ENCODE measurements around the gene BTF3L4. TPM values are rescaled to one million over a fixed set of nuclear protein-coding genes. Genes with fewer than 3 reads are reported as not detected.
A peak's percentile ranks its signal among the peaks of the same experiment; 100 is the strongest.
"Not testable (repeated sequence)": the region's sequence is repeated elsewhere in the genome, so short reads cannot be mapped to it uniquely, and the experiment has no call there.

The BTF3L4 gene
- total and polyA plus RNA-seq, 5 donors from 2014 or later: 36.0 to 92.9 (median 70.4) TPM

- DNase-seq: no peak
- H3K4me3 Mint-ChIP-seq: no peak overlapping the region
- peaks cover 16 to 24% (median 21%) of the 10 kb centered on the region in 4 donors for H3K4me1 Mint-ChIP-seq
- Histone ChIP-seq H3K4me1 (ENCODE audit: control insufficient read depth, insufficient read depth, low read length, poor library complexity, severe bottlenecking) (no peaks in the 10 kb centered on the region), H3K9me3 (ENCODE audit: control insufficient read depth in 2 of 2, low read length in 2 of 2) (no peaks in the 10 kb centered on the region), H3K27ac (ENCODE audit: insufficient read depth, low read length, poor library complexity, severe bottlenecking) (no peak overlapping the region), H3K36me3 (ENCODE audit: control insufficient read depth, insufficient read depth, low read length) (peaks cover 9% of the 10 kb centered on the region), H3K4me3 (ENCODE audit: low read depth, low read length) (no peak overlapping the region), H3K27me3 (ENCODE audit: control insufficient read depth, insufficient read depth, low read length) (no peaks in the 10 kb centered on the region)
- H3K36me3 Mint-ChIP-seq: peaks cover 31% of the 10 kb centered on the region
- H3K27me3 Mint-ChIP-seq: no peaks in the 10 kb centered on the region
- no peak overlapping the region for H3K27ac Mint-ChIP-seq
- no peak for ATAC-seq (ENCODE audit: low read depth in 2 of 2)
- H3K9me3 Mint-ChIP-seq: peaks cover 0 to 1% (median 0%) of the 10 kb centered on the region in 7 donors
Observed at GRCh38 chr1:52045236-52045635, 10.9 kb upstream of the BTF3L4 start.

- H3K9me3 Mint-ChIP-seq; H3K4me1 ChIP-seq (ENCODE audit: control insufficient read depth, insufficient read depth, low read length, poor library complexity, severe bottlenecking); DNase-seq; H3K36me3 ChIP-seq (ENCODE audit: control insufficient read depth, insufficient read depth, low read length); H3K27ac ChIP-seq (ENCODE audit: insufficient read depth, low read length, poor library complexity, severe bottlenecking); H3K27me3 ChIP-seq (ENCODE audit: control insufficient read depth, insufficient read depth, low read length); ATAC-seq (ENCODE audit: low read depth in 2 of 2); H3K27me3 Mint-ChIP-seq; H3K9me3 ChIP-seq (ENCODE audit: control insufficient read depth in 2 of 2, low read length in 2 of 2); H3K4me3 ChIP-seq (ENCODE audit: low read depth, low read length): not testable (repeated sequence)
- Mint-ChIP-seq H3K4me3 (peak overlapping the region in 1 of 4 donors; percentile 36), H3K36me3 (peaks cover 35% of the 10 kb centered on the region), H3K27ac (peak overlapping the region in 1 of 3 donors; percentile 57), H3K4me1 (peaks cover 20 to 27% (median 23%) of the 10 kb centered on the region in 4 donors)
Observed at GRCh38 chr1:52045666-52046195, 10.4 kb upstream of the BTF3L4 start.

GRCh38 chr1:52049337-52049736 is 6.8 kb upstream of the BTF3L4 start:
- not testable (repeated sequence) for H3K27me3 ChIP-seq (ENCODE audit: control insufficient read depth, insufficient read depth, low read length); H3K9me3 ChIP-seq (ENCODE audit: control insufficient read depth in 2 of 2, low read length in 2 of 2); H3K4me3 Mint-ChIP-seq; ATAC-seq (ENCODE audit: low read depth in 2 of 2); H3K4me3 ChIP-seq (ENCODE audit: low read depth, low read length); H3K27ac Mint-ChIP-seq; H3K27me3 Mint-ChIP-seq; H3K36me3 ChIP-seq (ENCODE audit: control insufficient read depth, insufficient read depth, low read length); H3K9me3 Mint-ChIP-seq; DNase-seq; H3K27ac ChIP-seq (ENCODE audit: insufficient read depth, low read length, poor library complexity, severe bottlenecking)
- peaks cover 14% of the 10 kb centered on the region for H3K4me1 ChIP-seq (ENCODE audit: control insufficient read depth, insufficient read depth, low read length, poor library complexity, severe bottlenecking)
- H3K4me1 Mint-ChIP-seq: peaks cover 26 to 51% (median 30%) of the 10 kb centered on the region in 4 donors
- H3K36me3 Mint-ChIP-seq: peaks cover 34% of the 10 kb centered on the region

- H3K36me3 Mint-ChIP-seq: peaks cover 18% of the 10 kb centered on the region
- Histone ChIP-seq H3K36me3 (ENCODE audit: control insufficient read depth, insufficient read depth, low read length) (peaks cover 8% of the 10 kb centered on the region), H3K4me3 (ENCODE audit: low read depth, low read length) (peak overlapping the region; percentile 100), H3K27me3 (ENCODE audit: control insufficient read depth, insufficient read depth, low read length) (no peaks in the 10 kb centered on the region), H3K9me3 (ENCODE audit: control insufficient read depth in 2 of 2, low read length in 2 of 2) (no peaks in the 10 kb centered on the region), H3K4me1 (ENCODE audit: control insufficient read depth, insufficient read depth, low read length, poor library complexity, severe bottlenecking) (peaks cover 46% of the 10 kb centered on the region), H3K27ac (ENCODE audit: insufficient read depth, low read length, poor library complexity, severe bottlenecking) (peak overlapping the region; percentile 88)
- peak overlapping the region; percentile 91 to 100 (median 98) for H3K4me3 Mint-ChIP-seq
- peaks cover 5% of the 10 kb centered on the region for H3K27me3 Mint-ChIP-seq
- H3K27ac Mint-ChIP-seq: peak overlapping the region in 2 of 3 donors; percentile 28 to 95
- H3K9me3 Mint-ChIP-seq: no peaks in the 10 kb centered on the region
- no peak for ATAC-seq (ENCODE audit: low read depth in 2 of 2)
- peaks cover 22 to 62% (median 43%) of the 10 kb centered on the region in 4 donors for H3K4me1 Mint-ChIP-seq
- DNase-seq: no peak
Observed at GRCh38 chr1:52053862-52054261, 2.2 kb upstream of the BTF3L4 start.

- H3K4me3 Mint-ChIP-seq: peak overlapping the region; percentile 91 to 100 (median 98)
- no peaks in the 10 kb centered on the region for H3K9me3 ChIP-seq (ENCODE audit: control insufficient read depth in 2 of 2, low read length in 2 of 2)
- peaks cover 22 to 68% (median 49%) of the 10 kb centered on the region in 4 donors for H3K4me1 Mint-ChIP-seq
- peak overlapping the region; percentile 100 for H3K4me3 ChIP-seq (ENCODE audit: low read depth, low read length)
- DNase-seq (peak in 1 of 3 donors; percentile 17), ATAC-seq (ENCODE audit: low read depth in 2 of 2) (no peak)
- peak overlapping the region; percentile 20 to 95 (median 95) for H3K27ac Mint-ChIP-seq
- H3K36me3 ChIP-seq (ENCODE audit: control insufficient read depth, insufficient read depth, low read length): peaks cover 8% of the 10 kb centered on the region
- H3K9me3 Mint-ChIP-seq: no peaks in the 10 kb centered on the region
- peaks cover 18% of the 10 kb centered on the region for H3K36me3 Mint-ChIP-seq
- H3K4me1 ChIP-seq (ENCODE audit: control insufficient read depth, insufficient read depth, low read length, poor library complexity, severe bottlenecking): peaks cover 46% of the 10 kb centered on the region
- no peaks in the 10 kb centered on the region for H3K27me3 ChIP-seq (ENCODE audit: control insufficient read depth, insufficient read depth, low read length)
- peaks cover 5% of the 10 kb centered on the region for H3K27me3 Mint-ChIP-seq
- H3K27ac ChIP-seq (ENCODE audit: insufficient read depth, low read length, poor library complexity, severe bottlenecking): peak overlapping the region; percentile 88
Observed at GRCh38 chr1:52054496-52055065, 1.5 kb upstream of the BTF3L4 start.

- Histone ChIP-seq H3K4me1 (ENCODE audit: control insufficient read depth, insufficient read depth, low read length, poor library complexity, severe bottlenecking) (peaks cover 48% of the 10 kb centered on the region), H3K4me3 (ENCODE audit: low read depth, low read length) (peak within 1 kb of the TSS; percentile 100), H3K36me3 (ENCODE audit: control insufficient read depth, insufficient read depth, low read length) (peaks cover 8% of the 10 kb centered on the region), H3K27me3 (ENCODE audit: control insufficient read depth, insufficient read depth, low read length) (no peaks in the 10 kb centered on the region), H3K27ac (ENCODE audit: insufficient read depth, low read length, poor library complexity, severe bottlenecking) (peak within 1 kb of the TSS; percentile 88), H3K9me3 (ENCODE audit: control insufficient read depth in 2 of 2, low read length in 2 of 2) (no peaks in the 10 kb centered on the region)
- ATAC-seq (ENCODE audit: low read depth in 2 of 2) (peak; percentile 21 to 25), DNase-seq (peak; percentile 61 to 86 (median 64))
- Mint-ChIP-seq H3K9me3 (no peaks in the 10 kb centered on the region), H3K27ac (peak within 1 kb of the TSS; percentile 95 to 99 (median 97)), H3K36me3 (peaks cover 15% of the 10 kb centered on the region), H3K4me3 (peak within 1 kb of the TSS; percentile 91 to 100 (median 98)), H3K27me3 (peaks cover 5% of the 10 kb centered on the region), H3K4me1 (peaks cover 18 to 72% (median 53%) of the 10 kb centered on the region in 4 donors)
Observed at GRCh38 chr1:52055066-52055865, 829 bp upstream of the BTF3L4 start, which contains the start of gene TXNDC12. TXNDC12 (minus strand) TSS chr1:52055191; CDS start chr1:52055096, 95 bp downstream.

GRCh38 chr1:52055866-52056162 is 281 bp upstream of the BTF3L4 start:
- Histone ChIP-seq H3K9me3 (ENCODE audit: control insufficient read depth in 2 of 2, low read length in 2 of 2) (no peaks in the 10 kb centered on the region), H3K4me3 (ENCODE audit: low read depth, low read length) (peak overlapping the region; percentile 100), H3K27ac (ENCODE audit: insufficient read depth, low read length, poor library complexity, severe bottlenecking) (peak overlapping the region; percentile 88), H3K4me1 (ENCODE audit: control insufficient read depth, insufficient read depth, low read length, poor library complexity, severe bottlenecking) (peaks cover 46% of the 10 kb centered on the region), H3K27me3 (ENCODE audit: control insufficient read depth, insufficient read depth, low read length) (no peaks in the 10 kb centered on the region), H3K36me3 (ENCODE audit: control insufficient read depth, insufficient read depth, low read length) (peaks cover 14% of the 10 kb centered on the region)
- H3K36me3 Mint-ChIP-seq: peaks cover 11% of the 10 kb centered on the region
- ATAC-seq (ENCODE audit: low read depth in 2 of 2) (no peak), DNase-seq (no peak)
- peaks cover 5% of the 10 kb centered on the region for H3K27me3 Mint-ChIP-seq
- H3K4me3 Mint-ChIP-seq: peak overlapping the region; percentile 91 to 100 (median 98)
- H3K9me3 Mint-ChIP-seq: no peaks in the 10 kb centered on the region
- H3K4me1 Mint-ChIP-seq: peaks cover 15 to 73% (median 56%) of the 10 kb centered on the region in 4 donors
- H3K27ac Mint-ChIP-seq: peak overlapping the region; percentile 95 to 99 (median 97)
